ENCODE results near the gene STXBP4. TPM values are rescaled to one million over a fixed set of nuclear protein-coding genes. Genes with fewer than 3 reads are reported as not detected.

Gene STXBP4
- total RNA-seq, 1 donor from 2014 or later = 3.7 TPM

Other genes starting within 250 kb of the STXBP4 start
- gene TOM1L1, start 67.9 kb upstream of the STXBP4 start, total RNA-seq = 0.13 TPM in 1 of 2 replicates, not detected in the other
- gene COX11, start 111 bp upstream of the STXBP4 start, total RNA-seq = 71.6 and 108 TPM in 2 replicates

Data from dermis microvascular lymphatic vessel endothelial cell (primary cell).